Measurements from ENCODE around the gene PYGO2.
"Not testable (repeated sequence)": the region's sequence is repeated elsewhere in the genome, so short reads cannot be mapped to it uniquely, and the experiment has no call there.

Gene PYGO2

DNA sequence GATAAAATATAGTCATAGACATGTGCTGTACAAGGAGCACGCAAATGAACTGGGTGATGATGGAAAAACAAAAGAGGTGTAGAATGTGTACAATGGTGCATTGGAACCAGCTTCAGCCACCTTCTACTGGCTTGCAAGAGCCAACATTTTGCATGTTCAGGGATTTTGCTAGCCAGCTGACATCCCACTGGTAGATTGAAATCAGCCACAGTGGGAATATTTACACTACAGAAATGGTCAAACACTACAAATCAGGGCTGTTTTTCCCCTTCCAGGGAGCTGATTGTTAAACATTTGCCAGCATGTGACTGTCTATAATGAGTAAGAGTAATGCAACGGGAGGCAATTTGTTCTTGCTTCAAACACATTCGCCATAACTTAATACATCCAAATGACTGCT, 48.3 kb downstream of the PYGO2 start:
- no peak for TF ChIP-seq ZNF274 (IDR thresholded peaks at IDR 0.05; ENCODE audit: low read depth, low read length)
- no peak overlapping the region for H3K4me3 ChIP-seq (ENCODE audit: low read length)

DNA sequence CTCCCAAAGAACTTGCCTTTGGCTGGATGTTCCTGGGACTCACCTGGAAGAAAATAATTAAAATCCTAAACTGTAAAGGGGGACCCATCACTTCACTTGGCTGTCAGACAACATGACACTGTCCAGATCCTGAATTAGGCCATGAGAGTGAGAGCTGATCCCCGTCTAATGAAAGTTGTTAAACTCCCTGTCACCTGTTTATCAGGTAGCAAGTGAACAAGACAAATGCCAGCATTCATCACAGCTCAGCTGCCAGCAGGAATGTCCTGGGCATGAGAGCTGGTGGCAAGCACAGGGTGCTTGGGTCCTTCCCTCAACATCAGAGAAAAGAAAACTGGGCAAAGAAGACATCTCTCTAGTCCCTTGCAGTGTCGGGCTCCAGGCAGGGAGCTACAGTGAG, 48.8 kb downstream of the PYGO2 start:
- H3K4me3 ChIP-seq (ENCODE audit: low read length) = no peak overlapping the region
- TF ChIP-seq ZNF274 (IDR thresholded peaks at IDR 0.05; ENCODE audit: low read depth, low read length) = no peak

DNA sequence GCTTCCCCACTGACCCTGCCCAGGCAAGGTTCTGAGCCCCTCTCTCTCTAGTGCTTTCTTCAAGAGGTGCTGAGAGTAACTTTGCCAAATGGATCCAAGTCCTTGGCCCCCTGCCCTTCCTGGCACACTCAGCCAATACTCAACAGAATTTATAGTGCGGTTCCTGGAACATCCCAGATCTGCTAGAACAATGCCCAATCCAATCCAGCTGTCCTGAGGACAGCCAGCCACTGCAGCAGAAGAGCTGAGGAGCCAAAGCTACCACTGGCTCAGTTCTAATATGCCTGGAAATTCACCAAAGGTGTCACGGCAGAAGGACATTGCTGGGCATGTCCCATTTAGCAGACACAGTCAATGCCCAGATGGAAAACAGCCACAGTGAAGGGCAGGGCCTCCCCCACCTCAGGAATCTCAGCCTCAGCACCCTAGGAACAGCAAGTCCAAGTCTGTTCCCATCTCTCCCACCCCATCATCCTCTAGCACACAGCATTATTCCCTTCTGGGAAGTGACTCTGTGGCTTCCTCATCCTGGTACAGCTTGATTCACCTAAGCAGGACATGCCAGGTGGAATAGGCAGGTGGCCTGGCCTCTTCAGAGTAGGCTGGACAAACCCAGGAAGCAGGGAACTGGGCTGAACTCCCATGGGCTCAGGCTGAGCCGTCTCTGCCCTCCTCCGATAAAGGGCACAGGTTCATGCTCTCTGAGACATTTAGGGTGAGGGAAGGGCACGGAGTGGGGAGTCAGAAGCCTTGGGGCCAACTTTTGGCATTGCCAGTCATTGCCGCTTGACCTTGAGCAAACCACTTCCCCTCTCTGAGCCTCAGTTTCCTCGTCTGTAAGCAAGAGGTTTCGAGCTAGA, 49.7 kb downstream of the PYGO2 start:
- no peak overlapping the region for H3K4me3 ChIP-seq (ENCODE audit: low read length)
- TF ChIP-seq ZNF274 (IDR thresholded peaks at IDR 0.05; ENCODE audit: low read depth, low read length) = no peak

- H3K4me3 ChIP-seq (ENCODE audit: low read length) = no peak overlapping the region
- no peak for TF ChIP-seq ZNF274 (IDR thresholded peaks at IDR 0.05; ENCODE audit: low read depth, low read length)
Observed at GRCh38 chr1:154910851-154911250, 50.7 kb downstream of the PYGO2 start.

DNA sequence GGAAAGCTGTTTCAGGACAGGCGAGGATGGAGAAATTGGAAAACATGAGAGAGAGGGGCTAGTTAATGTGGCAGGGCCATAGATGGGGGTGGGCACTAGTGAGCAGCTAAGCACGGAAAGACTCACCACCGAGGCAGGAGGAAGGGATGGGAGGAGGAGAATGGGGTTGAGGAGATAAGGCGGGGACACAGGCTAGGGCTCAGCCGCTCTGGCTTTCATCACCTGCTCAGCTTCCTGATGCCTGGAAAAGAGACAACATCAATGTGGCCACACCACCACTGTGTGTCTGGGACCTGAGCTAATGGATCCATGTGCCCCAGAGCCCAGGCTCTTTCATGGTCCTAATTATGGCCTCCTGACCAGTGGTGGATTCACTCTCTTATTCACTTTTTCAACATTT, 52.6 kb downstream of the PYGO2 start:
- no peak for TF ChIP-seq ZNF274 (IDR thresholded peaks at IDR 0.05; ENCODE audit: low read depth, low read length)
- no peak overlapping the region for H3K4me3 ChIP-seq (ENCODE audit: low read length)

GRCh38 chr1:154908129-154908528, 53.5 kb downstream of the PYGO2 start:
- not testable (repeated sequence) for H3K4me3 ChIP-seq (ENCODE audit: low read length)
